ENCODE results near the gene TRMU. TPM values are rescaled to one million over a fixed set of nuclear protein-coding genes. Genes with fewer than 3 reads are reported as not detected.

The TRMU gene
- total RNA-seq, 1 experiment from 2014 or later: 90.1 TPM

DNA sequence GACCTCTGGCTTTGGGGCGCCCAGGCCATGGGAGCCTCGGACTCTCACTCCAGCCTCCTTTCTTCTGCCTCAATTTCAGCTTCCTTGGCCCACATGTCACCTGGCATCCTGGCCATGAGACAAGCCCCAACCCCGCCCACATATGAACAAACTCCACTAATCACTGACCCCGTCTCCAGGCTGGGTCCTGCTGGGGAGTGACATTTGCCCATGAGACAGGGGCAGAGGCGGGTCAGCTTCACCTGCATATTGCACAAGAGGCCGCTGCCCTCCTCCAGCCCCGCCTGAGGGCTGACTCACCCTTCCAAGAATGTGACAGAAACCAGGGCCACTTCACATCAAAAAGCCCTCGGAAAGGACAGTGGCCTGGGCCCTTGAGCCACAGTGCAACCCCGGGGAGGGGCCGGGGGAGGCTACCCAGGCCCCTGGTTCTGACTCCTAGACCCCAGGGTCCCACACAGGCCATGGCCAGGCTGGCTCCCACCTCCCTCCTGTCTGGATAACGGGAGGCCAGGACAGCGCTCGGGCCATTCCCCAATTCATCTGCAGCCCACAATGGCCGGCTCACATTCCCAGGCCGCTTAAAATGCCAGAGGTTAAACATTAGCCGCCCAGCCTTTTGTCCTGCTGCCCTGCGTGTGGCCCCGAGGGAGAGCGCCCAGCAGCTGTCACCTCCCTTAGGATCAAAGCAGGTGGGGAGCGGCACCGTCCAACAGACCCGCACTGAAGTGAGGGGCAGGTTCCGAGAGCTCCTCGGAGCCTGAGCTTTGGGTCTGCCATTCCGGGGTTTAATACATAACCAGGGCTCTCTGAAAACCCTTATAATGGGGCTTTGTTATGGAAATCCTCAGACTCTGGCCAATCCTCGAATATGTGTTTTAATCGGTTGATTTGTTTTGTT lies 42.3 kb downstream of the TRMU start:
- Histone ChIP-seq H3K36me3 (ENCODE audit: insufficient read depth, low read length, poor library complexity, severe bottlenecking) (no peaks in the 10 kb centered on the region), H3K27ac (ENCODE audit: low read depth, low read length, poor library complexity, severe bottlenecking) (no peak overlapping the region), H3K4me1 (ENCODE audit: insufficient read depth, low read length, poor library complexity, severe bottlenecking) (no peaks in the 10 kb centered on the region), H3K9me3 (ENCODE audit: low read depth, low read length, poor library complexity, severe bottlenecking) (no peaks in the 10 kb centered on the region), H3K4me3 (ENCODE audit: low read depth, low read length, poor library complexity, severe bottlenecking) (no peak overlapping the region), H3K27me3 (replicated peaks; ENCODE audit: insufficient read depth, low read depth, low read length, poor library complexity) (no peaks in the 10 kb centered on the region)
- intact Hi-C loops (cut with micrococcal nuclease; ENCODE audit: unreplicated experiment): no loop called here
- no peak for DNase-seq (ENCODE audit: low spot score)
- CTCF ChIA-PET: no interaction called here
- BruUV-seq (replicated peaks): no TSS peak
- TF ChIP-seq EZH2 (IDR thresholded peaks at IDR 0.05; ENCODE audit: borderline replicate concordance, low read depth, low read length, poor library complexity, severe bottlenecking): no peak
- TF ChIP-seq, protein P1, sequence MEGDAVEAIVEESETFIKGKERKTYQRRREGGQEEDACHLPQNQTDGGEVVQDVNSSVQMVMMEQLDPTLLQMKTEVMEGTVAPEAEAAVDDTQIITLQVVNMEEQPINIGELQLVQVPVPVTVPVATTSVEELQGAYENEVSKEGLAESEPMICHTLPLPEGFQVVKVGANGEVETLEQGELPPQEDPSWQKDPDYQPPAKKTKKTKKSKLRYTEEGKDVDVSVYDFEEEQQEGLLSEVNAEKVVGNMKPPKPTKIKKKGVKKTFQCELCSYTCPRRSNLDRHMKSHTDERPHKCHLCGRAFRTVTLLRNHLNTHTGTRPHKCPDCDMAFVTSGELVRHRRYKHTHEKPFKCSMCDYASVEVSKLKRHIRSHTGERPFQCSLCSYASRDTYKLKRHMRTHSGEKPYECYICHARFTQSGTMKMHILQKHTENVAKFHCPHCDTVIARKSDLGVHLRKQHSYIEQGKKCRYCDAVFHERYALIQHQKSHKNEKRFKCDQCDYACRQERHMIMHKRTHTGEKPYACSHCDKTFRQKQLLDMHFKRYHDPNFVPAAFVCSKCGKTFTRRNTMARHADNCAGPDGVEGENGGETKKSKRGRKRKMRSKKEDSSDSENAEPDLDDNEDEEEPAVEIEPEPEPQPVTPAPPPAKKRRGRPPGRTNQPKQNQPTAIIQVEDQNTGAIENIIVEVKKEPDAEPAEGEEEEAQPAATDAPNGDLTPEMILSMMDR (conservative IDR thresholded peaks at IDR 0.05; ENCODE audit: low read depth, low read length): no peak
- POLR2A ChIA-PET (ENCODE audit: low non-redundant PET): no interaction called here

DNA sequence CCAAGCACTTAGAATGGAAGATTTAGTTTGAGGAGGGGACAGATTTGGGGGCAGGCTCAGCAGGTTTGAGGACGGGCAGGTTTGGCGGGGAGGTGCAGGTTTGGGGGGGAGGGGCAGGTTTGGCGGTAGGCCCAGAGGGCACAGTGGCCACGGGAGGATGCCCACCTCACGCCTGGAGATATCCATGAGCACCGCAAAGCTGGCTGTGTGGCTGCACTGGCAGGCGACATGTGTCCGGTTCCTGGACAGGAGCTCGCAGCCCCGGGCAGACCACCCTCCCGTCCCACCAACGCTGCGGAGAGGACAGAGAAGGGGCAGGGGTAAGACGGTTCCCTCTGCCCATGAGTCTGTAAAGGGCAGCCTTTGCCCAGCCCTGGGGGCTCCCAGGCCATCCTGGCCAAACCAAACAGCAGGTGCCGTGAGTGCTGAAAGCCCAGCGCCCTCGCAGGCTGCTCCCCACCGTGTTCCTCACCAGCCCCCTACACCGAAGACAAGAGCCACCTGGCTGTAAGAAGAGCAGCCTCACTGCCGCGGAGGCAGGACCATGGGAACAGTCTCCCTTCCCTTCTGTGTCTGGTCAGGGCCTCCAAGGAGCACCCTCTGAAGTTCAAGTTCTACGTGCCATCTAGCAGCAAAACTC lies 43.0 kb downstream of the TRMU start:
- TF ChIP-seq EZH2 (IDR thresholded peaks at IDR 0.05; ENCODE audit: borderline replicate concordance, low read depth, low read length, poor library complexity, severe bottlenecking): no peak
- TF ChIP-seq, protein P1 (conservative IDR thresholded peaks at IDR 0.05; ENCODE audit: low read depth, low read length): no peak
- no peaks in the 10 kb centered on the region for H3K9me3 ChIP-seq (ENCODE audit: low read depth, low read length, poor library complexity, severe bottlenecking)
- H3K4me1 ChIP-seq (ENCODE audit: insufficient read depth, low read length, poor library complexity, severe bottlenecking): no peaks in the 10 kb centered on the region
- POLR2A ChIA-PET (ENCODE audit: low non-redundant PET): no interaction called here
- H3K4me3 ChIP-seq (ENCODE audit: low read depth, low read length, poor library complexity, severe bottlenecking): no peak overlapping the region
- CTCF ChIA-PET: no interaction called here
- H3K27ac ChIP-seq (ENCODE audit: low read depth, low read length, poor library complexity, severe bottlenecking): no peak overlapping the region
- no peak for DNase-seq (ENCODE audit: low spot score)
- BruUV-seq (replicated peaks): no TSS peak
- intact Hi-C loops (cut with micrococcal nuclease; ENCODE audit: unreplicated experiment): no loop called here
- no peaks in the 10 kb centered on the region for H3K36me3 ChIP-seq (ENCODE audit: insufficient read depth, low read length, poor library complexity, severe bottlenecking)
- H3K27me3 ChIP-seq (replicated peaks; ENCODE audit: insufficient read depth, low read depth, low read length, poor library complexity): no peaks in the 10 kb centered on the region

DNA sequence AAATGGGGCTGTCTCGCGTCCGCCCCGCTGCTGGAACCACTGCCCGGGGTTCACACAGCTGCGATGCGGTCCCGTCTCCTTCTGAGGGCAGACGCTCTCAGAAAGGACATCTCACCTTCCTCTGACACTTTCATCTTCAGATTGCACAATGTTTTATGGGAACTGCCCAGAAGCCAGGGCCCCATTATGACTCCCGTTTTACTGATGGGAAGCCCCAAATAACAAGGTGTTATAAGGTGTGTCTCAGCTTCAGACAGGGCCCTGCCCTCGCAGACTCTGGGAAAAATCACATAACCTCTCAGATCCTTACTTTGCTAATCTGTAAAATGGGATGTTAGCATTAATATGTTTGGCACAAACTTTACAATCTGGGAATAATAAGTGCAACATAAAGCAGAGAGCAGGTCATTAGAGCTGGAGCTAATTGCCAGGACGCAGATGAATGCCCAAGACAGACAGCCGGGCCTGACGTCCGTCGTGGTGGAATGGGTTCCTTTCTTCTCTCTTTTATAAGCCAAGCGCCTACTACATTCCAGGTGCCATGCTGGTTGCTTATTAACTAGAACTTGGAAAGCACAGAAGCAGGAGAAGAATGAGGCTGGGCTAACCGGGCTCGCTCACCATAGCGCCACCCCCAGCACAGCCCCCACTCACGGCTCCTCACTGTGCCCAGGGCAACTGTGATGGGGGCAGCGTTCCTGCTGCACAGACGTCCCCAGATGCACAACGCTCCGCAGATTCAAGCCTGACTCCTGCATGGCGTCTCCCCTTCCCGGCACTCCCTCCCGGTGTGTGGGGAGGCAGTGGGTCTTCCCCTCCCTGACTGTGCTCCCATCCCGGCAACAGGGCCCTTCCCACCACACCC lies 43.8 kb downstream of the TRMU start:
- POLR2A ChIA-PET (ENCODE audit: low non-redundant PET): no interaction called here
- Histone ChIP-seq H3K4me3 (ENCODE audit: low read depth, low read length, poor library complexity, severe bottlenecking) (no peak overlapping the region), H3K9me3 (ENCODE audit: low read depth, low read length, poor library complexity, severe bottlenecking) (no peaks in the 10 kb centered on the region), H3K27ac (ENCODE audit: low read depth, low read length, poor library complexity, severe bottlenecking) (no peak overlapping the region), H3K27me3 (replicated peaks; ENCODE audit: insufficient read depth, low read depth, low read length, poor library complexity) (no peaks in the 10 kb centered on the region), H3K36me3 (ENCODE audit: insufficient read depth, low read length, poor library complexity, severe bottlenecking) (no peaks in the 10 kb centered on the region), H3K4me1 (ENCODE audit: insufficient read depth, low read length, poor library complexity, severe bottlenecking) (no peaks in the 10 kb centered on the region)
- BruUV-seq (replicated peaks): no TSS peak
- no peak for TF ChIP-seq EZH2 (IDR thresholded peaks at IDR 0.05; ENCODE audit: borderline replicate concordance, low read depth, low read length, poor library complexity, severe bottlenecking)
- TF ChIP-seq, protein P1 (conservative IDR thresholded peaks at IDR 0.05; ENCODE audit: low read depth, low read length): no peak
- CTCF ChIA-PET: no interaction called here
- no peak for DNase-seq (ENCODE audit: low spot score)
- intact Hi-C loops (cut with micrococcal nuclease; ENCODE audit: unreplicated experiment): no loop called here

Measured in A673 (cell line).